Skeletal muscle satellite cell (primary cell): ENCODE data around the gene SMIM23.
"Not testable (repeated sequence)": the region's sequence is repeated elsewhere in the genome, so short reads cannot be mapped to it uniquely, and the experiment has no call there.

Experiments used
- H3K27me3 ChIP-seq: 2 replicates; pipeline ENCODE4 v1.7.0; 2013; ENCODE audit warnings: low read length; ENCODE audit not compliant: control insufficient read depth, insufficient read depth
- H3K36me3 ChIP-seq: 2 replicates; pipeline ENCODE4 v1.7.0; 2013; ENCODE audit warnings: mild to moderate bottlenecking, control low read depth, low read length; ENCODE audit not compliant: insufficient read depth
- H3K4me1 ChIP-seq: 2 replicates; pipeline ENCODE4 v1.7.0; 2013; ENCODE audit warnings: low read length; ENCODE audit not compliant: control insufficient read depth, insufficient read depth
- H3K4me2 ChIP-seq: 2 replicates; pipeline ENCODE4 v1.7.0; 2013; ENCODE audit warnings: mild to moderate bottlenecking, low read length
- H3K4me3 ChIP-seq: 2 replicates; pipeline ENCODE4 v1.7.0; 2013; ENCODE audit warnings: low read length
- H3K9ac ChIP-seq: 2 replicates; pipeline ENCODE4 v1.7.0; 2013; ENCODE audit warnings: mild to moderate bottlenecking, low read depth, low read length, moderate library complexity
- H3K9me3 ChIP-seq: replicated peaks from 2 replicates; pipeline ENCODE4 v1.7.0; 2013; ENCODE audit warnings: mild to moderate bottlenecking, control low read depth, low read length

SMIM23 gene

GRCh38 chr5:171776213-171776612, 9.4 kb upstream of the SMIM23 start:
- Histone ChIP-seq H3K4me1 (no peaks in the 10 kb centered on the region), H3K4me3 (no peak overlapping the region), H3K36me3 (no peaks in the 10 kb centered on the region), H3K27me3 (peaks cover 44% of the 10 kb centered on the region), H3K4me2 (no peak overlapping the region), H3K9ac (no peak overlapping the region), H3K9me3 (no peaks in the 10 kb centered on the region)

DNA sequence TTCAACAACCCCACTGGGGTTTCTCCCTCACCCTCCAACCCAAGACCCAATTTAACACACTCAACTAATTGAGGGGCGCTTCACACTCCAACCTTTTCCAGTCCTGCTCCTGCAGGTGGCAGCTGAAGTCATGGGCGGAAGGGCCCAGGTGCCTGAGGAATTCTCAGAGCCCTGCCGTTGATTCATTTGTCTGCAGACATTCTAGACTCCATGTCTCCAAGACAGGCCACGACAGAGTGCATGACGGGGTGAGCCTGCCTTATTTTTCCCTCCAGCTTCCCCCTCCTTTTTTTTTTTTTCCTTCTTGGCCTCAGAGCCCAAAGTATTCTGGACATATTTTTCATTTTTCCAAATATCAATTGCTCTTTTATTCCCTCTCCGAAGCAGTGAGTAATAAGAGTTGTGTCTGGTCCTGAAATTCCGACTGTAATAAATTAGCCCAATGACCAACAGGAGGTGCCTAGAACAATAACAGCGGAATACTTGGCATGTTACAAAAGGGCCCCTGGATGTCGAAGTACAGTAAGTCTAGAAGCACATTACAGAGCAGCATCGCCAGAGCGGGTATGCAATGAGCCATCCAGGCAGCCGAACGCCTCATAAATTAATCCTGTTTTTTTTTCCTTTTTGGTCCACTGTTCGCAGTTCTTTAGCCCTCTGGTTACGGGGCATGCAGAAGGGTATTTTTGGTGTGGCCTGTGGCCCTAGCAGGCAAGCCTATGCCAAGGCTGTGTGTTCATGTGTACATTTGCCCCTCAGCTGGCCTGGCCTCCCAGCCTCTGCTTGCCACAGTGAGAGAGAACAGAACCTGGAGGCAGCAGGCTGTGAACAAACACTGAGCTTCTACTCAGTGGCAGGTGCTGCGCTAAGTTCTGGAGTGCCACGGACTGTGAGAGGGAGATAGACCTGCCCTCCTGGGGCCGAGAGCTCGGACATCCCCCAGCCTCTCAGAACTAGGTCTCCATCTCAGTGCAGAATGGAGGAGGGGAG, 8.6 kb upstream of the SMIM23 start:
- Histone ChIP-seq H3K9ac (no peak overlapping the region), H3K27me3 (peaks cover 40% of the 10 kb centered on the region), H3K4me2 (no peak overlapping the region), H3K36me3 (no peaks in the 10 kb centered on the region), H3K4me1 (no peaks in the 10 kb centered on the region), H3K9me3 (no peaks in the 10 kb centered on the region), H3K4me3 (no peak overlapping the region)

GRCh38 chr5:171781744-171782143, 3.9 kb upstream of the SMIM23 start:
- not testable (repeated sequence) for H3K36me3 ChIP-seq, H3K4me1 ChIP-seq, H3K9me3 ChIP-seq, H3K9ac ChIP-seq, H3K4me3 ChIP-seq, H3K4me2 ChIP-seq
- peaks cover 43% of the 10 kb centered on the region for H3K27me3 ChIP-seq

DNA sequence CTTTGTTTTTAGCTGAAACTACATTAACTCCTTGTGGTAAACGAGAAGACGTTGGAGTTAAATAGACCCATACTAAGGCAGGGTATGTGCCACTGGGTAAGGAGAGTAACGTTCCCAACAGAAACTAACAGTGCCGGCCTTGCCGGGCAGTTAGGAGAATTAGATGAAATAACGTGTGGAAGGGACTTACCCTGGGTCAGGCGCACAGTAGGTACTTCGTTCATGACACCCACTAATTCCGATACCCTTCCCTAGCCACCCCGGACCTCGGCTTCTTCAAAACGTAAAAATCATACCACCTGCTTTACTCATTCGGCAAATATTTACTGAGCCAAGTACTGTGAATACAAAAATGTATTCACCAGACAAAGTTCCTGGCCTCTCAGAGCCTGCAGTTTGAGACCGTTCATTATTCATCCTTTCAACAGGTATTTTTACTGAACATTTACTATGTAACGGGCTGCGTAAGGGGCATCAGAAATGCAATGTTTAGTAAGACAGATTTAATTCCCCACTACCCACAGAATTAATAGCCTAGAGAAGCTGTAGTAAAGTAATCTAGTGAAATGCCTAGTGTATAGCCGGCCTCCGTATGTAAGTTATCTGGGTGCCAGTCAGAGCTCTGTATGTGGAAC, 3.2 kb upstream of the SMIM23 start:
- Histone ChIP-seq H3K4me3 (no peak overlapping the region), H3K9ac (no peak overlapping the region), H3K27me3 (peaks cover 40% of the 10 kb centered on the region), H3K4me2 (no peak overlapping the region), H3K36me3 (no peaks in the 10 kb centered on the region), H3K4me1 (no peaks in the 10 kb centered on the region), H3K9me3 (no peaks in the 10 kb centered on the region)

GRCh38 chr5:171783051-171783450, 2.6 kb upstream of the SMIM23 start:
- H3K4me2 ChIP-seq = no peak overlapping the region
- H3K9ac ChIP-seq = no peak overlapping the region
- H3K4me1 ChIP-seq = no peaks in the 10 kb centered on the region

DNA sequence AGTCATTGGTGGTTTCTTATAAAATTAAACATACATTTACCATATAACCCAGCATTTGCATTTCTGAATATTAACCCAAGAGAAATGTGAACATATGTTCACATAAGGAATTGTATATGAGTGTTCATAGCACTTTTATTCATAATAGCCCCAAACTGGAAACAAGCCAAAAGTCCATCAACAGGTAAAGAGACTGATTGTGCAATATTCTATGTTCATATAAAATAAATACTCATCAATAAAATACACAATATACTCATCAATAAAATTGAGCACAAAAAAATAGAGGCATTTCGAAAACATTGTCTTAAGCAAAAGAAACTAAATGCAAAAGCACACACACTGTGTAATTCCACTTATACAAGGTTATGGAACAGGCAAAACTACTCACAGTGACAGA, 3.7 kb downstream of the SMIM23 start:
- Histone ChIP-seq H3K4me3 (no peak overlapping the region), H3K27me3 (peaks cover 40% of the 10 kb centered on the region), H3K4me1 (no peaks in the 10 kb centered on the region), H3K36me3 (no peaks in the 10 kb centered on the region), H3K9me3 (no peaks in the 10 kb centered on the region), H3K9ac (no peak overlapping the region), H3K4me2 (no peak overlapping the region)

More at GRCh38 chr5:171783051-171783450, 2.6 kb upstream of the SMIM23 start:
- Histone ChIP-seq H3K36me3 (no peaks in the 10 kb centered on the region), H3K27me3 (peaks cover 40% of the 10 kb centered on the region), H3K9me3 (no peaks in the 10 kb centered on the region), H3K4me3 (no peak overlapping the region)

DNA sequence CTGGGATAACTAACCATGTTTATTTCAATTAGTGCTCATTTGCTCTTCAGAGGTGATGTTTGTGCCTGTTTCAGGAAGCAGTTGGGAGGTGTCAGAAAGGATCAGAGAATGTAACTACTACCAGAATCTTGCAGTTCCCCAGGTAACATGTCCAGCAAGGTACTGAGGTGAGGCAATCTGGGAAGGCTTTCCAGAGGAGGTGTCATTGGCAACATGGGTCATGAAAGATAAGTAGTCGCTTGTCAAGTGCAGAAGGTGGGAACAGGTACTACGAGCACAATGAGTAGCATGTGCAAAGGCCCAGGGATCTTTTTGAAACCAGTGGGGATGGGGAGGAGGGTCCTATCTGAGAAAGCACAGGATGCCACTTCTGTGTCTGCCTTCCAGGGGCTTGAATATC, 4.8 kb downstream of the SMIM23 start:
- no peaks in the 10 kb centered on the region for H3K36me3 ChIP-seq
- no peaks in the 10 kb centered on the region for H3K4me1 ChIP-seq
- no peak overlapping the region for H3K4me2 ChIP-seq
- H3K27me3 ChIP-seq = peaks cover 32% of the 10 kb centered on the region
- no peak overlapping the region for H3K4me3 ChIP-seq
- no peak overlapping the region for H3K9ac ChIP-seq
- no peaks in the 10 kb centered on the region for H3K9me3 ChIP-seq

DNA sequence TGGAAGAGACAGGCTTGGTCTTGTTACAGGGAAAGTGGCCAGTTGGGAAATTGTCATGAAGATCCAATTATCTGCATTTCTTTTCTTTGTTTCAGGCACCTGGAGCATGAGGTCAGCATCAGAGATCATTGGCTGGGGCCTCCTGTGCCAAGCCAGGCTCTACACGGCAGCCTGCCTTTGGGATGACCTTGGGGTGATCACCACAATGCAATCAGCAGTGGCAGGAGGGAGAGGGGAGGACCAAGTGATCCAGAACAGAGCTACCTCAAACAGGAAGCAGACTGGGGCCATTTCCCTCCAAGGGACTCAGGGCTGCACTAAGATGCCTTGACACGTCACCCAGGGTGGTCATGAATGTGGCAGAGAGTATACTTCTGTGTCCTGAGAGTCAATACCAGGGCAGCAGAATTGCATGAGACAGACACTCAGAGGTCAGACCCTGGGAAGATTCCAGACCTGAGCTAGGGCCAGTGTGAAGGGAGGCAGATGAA, 8.9 kb downstream of the SMIM23 start:
- Histone ChIP-seq H3K9ac (no peak overlapping the region), H3K27me3 (peaks cover 37% of the 10 kb centered on the region), H3K4me2 (no peak overlapping the region), H3K36me3 (no peaks in the 10 kb centered on the region), H3K4me3 (no peak overlapping the region), H3K9me3 (no peaks in the 10 kb centered on the region), H3K4me1 (no peaks in the 10 kb centered on the region)

GRCh38 chr5:171795381-171795780, 9.8 kb downstream of the SMIM23 start:
- peaks cover 29% of the 10 kb centered on the region for H3K27me3 ChIP-seq
- no peaks in the 10 kb centered on the region for H3K36me3 ChIP-seq
- no peak overlapping the region for H3K9ac ChIP-seq
- H3K4me2 ChIP-seq = no peak overlapping the region
- no peak overlapping the region for H3K4me3 ChIP-seq
- no peaks in the 10 kb centered on the region for H3K9me3 ChIP-seq
- no peaks in the 10 kb centered on the region for H3K4me1 ChIP-seq

DNA sequence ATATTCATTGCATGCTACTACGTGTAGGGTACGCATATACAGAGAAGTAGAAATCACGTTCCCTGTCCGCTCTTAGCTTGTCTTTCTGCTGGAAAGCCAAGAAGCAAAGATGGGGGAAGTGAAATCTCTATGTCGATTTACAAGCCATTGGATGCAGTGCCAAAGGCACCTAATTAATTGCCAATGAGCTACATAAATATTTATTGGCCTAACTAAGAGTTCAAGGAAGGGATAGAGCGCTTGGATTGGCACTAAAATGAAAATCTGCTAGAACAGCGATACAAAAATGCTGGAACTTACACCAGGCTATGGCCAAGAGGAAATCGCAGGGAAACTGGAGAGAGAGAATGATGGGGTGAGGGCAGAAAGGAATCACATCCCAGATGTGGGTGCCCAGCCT, 10.8 kb downstream of the SMIM23 start:
- Histone ChIP-seq H3K36me3 (no peaks in the 10 kb centered on the region), H3K4me1 (no peaks in the 10 kb centered on the region), H3K9ac (no peak overlapping the region), H3K4me3 (no peak overlapping the region), H3K27me3 (peaks cover 20% of the 10 kb centered on the region), H3K9me3 (no peaks in the 10 kb centered on the region), H3K4me2 (no peak overlapping the region)

DNA sequence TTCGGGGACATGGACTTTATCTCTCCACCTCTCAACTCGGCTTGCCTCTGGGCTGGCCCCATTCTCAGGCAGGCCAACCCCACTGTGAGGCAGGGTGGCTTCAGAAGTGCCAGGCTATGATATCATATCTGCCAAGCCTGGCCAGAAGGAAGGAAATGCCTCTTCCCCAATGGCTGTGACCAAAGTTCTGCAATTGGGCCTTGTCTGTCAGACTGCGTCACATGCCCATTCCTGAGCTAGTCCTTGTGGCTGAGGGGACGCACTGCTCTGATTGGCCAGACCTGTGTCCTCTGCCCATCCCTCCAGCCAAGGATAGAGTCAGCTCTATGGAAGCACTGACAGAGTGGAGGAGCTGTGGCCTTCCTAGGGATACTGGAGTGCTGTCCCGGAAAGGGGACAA, 11.9 kb downstream of the SMIM23 start:
- Histone ChIP-seq H3K9ac (no peak overlapping the region), H3K27me3 (peaks cover 16% of the 10 kb centered on the region), H3K4me2 (no peak overlapping the region), H3K9me3 (no peaks in the 10 kb centered on the region), H3K36me3 (no peaks in the 10 kb centered on the region), H3K4me1 (no peaks in the 10 kb centered on the region), H3K4me3 (no peak overlapping the region)
